NT2/D1 (cell line): ENCODE results near the gene TMPRSS2.

ENCODE experiments used
- YY1 ChIP-seq: IDR thresholded peaks from 2 replicates; pipeline ENCODE4 v1.6.1; 2011; ENCODE audit not compliant: insufficient read length, insufficient read depth
- ZNF274 ChIP-seq: IDR thresholded peaks from 2 replicates; pipeline ENCODE4 v1.6.1; 2011; ENCODE audit warnings: mild to moderate bottlenecking, low read depth, low read length

GRCh38 chr21:41482301-41482700, 25.7 kb downstream of the TMPRSS2 start:
- TF ChIP-seq ZNF274 (no peak), YY1 (no peak)
